GM15510 (cell line): ENCODE data around the gene GNG4.

Experiments
- POLR2A ChIP-seq: IDR thresholded peaks from 3 replicates; pipeline ENCODE4 v1.6.1; 2011; ENCODE audit warnings: borderline replicate concordance; ENCODE audit not compliant: insufficient read length; ENCODE audit errors: extremely low read depth

Gene GNG4

GRCh38 chr1:235614442-235614954 lies 35.1 kb downstream of the GNG4 start:
- TF ChIP-seq POLR2A, result no peak

GRCh38 chr1:235613602-235614001 lies 36.0 kb downstream of the GNG4 start:
- no peak for TF ChIP-seq POLR2A

GRCh38 chr1:235612761-235613160 lies 36.8 kb downstream of the GNG4 start:
- TF ChIP-seq POLR2A, result no peak

- no peak for TF ChIP-seq POLR2A
These were observed 39.4 kb downstream of the GNG4 start for GRCh38 chr1:235610157-235610556.

GRCh38 chr1:235608278-235608677 lies 41.3 kb downstream of the GNG4 start:
- TF ChIP-seq POLR2A, result no peak

GRCh38 chr1:235607284-235607683 lies 42.3 kb downstream of the GNG4 start:
- TF ChIP-seq POLR2A, result no peak

- no peak for TF ChIP-seq POLR2A
These were observed 48.5 kb downstream of the GNG4 start for GRCh38 chr1:235601104-235601503.

GRCh38 chr1:235599536-235599935 lies 50.0 kb downstream of the GNG4 start:
- TF ChIP-seq POLR2A, result no peak

GRCh38 chr1:235597867-235598553 lies 51.6 kb downstream of the GNG4 start:
- no peak for TF ChIP-seq POLR2A

- no peak for TF ChIP-seq POLR2A
These were observed 54.5 kb downstream of the GNG4 start for GRCh38 chr1:235595079-235595478.

GRCh38 chr1:235588916-235589515 lies 60.6 kb downstream of the GNG4 start:
- TF ChIP-seq POLR2A, result no peak

- no peak for TF ChIP-seq POLR2A
These were observed 61.4 kb downstream of the GNG4 start for GRCh38 chr1:235588156-235588555.

GRCh38 chr1:235586992-235587391 lies 62.6 kb downstream of the GNG4 start:
- TF ChIP-seq POLR2A, result no peak

GRCh38 chr1:235586413-235586812 lies 63.2 kb downstream of the GNG4 start:
- TF ChIP-seq POLR2A, result no peak

- no peak for TF ChIP-seq POLR2A
These were observed 64.6 kb downstream of the GNG4 start for GRCh38 chr1:235584973-235585372.

- no peak for TF ChIP-seq POLR2A
These were observed 66.0 kb downstream of the GNG4 start for GRCh38 chr1:235583511-235584001.

GRCh38 chr1:235582130-235582529 lies 67.5 kb downstream of the GNG4 start:
- TF ChIP-seq POLR2A, result no peak

- no peak for TF ChIP-seq POLR2A
These were observed 69.7 kb downstream of the GNG4 start for GRCh38 chr1:235579891-235580290.
